Measurements from ENCODE around the gene C1QTNF1. TPM values are rescaled to one million over a fixed set of nuclear protein-coding genes. Genes with fewer than 3 reads are reported as not detected.
A peak's percentile ranks its signal among the peaks of the same experiment; 100 is the strongest.
"Not testable (repeated sequence)": the region's sequence is repeated elsewhere in the genome, so short reads cannot be mapped to it uniquely, and the experiment has no call there.

The C1QTNF1 gene
- total RNA-seq, 8 experiments from 2014 or later: 0.25 to 51.1 (median 2.7) TPM

DNA sequence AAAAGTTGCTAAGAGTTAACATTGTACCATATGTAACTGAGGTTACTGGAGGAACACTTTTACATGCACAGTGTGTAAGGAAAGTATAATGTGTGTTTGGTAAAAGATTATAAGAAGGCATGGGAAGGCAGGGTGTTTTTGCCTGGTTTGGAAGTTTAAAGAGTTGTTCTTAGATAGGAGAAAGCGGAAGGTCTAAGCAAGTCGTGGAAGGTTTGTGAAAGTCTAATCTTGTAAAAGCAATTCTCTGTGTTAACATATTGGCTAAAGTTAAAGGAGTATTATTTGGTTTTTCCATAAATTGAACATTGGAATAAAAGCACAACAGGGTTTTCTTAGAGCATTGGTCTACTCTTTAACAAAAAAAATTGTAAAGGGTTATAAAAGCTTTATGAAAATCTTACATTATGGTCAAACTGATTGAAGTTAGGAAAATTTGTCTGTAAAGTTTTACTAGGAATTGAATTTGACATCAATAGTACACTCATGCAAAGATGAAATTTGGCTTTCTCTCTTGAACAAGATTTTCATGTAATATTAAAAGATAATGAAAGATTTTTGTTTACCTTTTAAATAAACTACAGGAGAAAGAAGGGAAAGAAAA is 9.7 kb upstream of the C1QTNF1 start:
- peaks cover 4 to 5% of the 10 kb centered on the region in 2 donors for H3K4me1 ChIP-seq (replicated peaks in 1 of 2)
- no peak overlapping the region for H3K27ac ChIP-seq
- H3K4me3 ChIP-seq: no peak overlapping the region
- ATAC-seq (replicated peaks in 6 of 8): no peak
- in situ Hi-C loops (cut with MboI; ENCODE audit: low pct_unique_long_range_greater_than_20kb in 2 of 9, low sequenced_read_pairs in 9 of 9, unreplicated experiment in 9 of 9): no loop called here
- 35 to 86% (median 72%) methylated on average over 1 to 2 of the region's 2 CpGs for WGBS, 10 experiments

DNA sequence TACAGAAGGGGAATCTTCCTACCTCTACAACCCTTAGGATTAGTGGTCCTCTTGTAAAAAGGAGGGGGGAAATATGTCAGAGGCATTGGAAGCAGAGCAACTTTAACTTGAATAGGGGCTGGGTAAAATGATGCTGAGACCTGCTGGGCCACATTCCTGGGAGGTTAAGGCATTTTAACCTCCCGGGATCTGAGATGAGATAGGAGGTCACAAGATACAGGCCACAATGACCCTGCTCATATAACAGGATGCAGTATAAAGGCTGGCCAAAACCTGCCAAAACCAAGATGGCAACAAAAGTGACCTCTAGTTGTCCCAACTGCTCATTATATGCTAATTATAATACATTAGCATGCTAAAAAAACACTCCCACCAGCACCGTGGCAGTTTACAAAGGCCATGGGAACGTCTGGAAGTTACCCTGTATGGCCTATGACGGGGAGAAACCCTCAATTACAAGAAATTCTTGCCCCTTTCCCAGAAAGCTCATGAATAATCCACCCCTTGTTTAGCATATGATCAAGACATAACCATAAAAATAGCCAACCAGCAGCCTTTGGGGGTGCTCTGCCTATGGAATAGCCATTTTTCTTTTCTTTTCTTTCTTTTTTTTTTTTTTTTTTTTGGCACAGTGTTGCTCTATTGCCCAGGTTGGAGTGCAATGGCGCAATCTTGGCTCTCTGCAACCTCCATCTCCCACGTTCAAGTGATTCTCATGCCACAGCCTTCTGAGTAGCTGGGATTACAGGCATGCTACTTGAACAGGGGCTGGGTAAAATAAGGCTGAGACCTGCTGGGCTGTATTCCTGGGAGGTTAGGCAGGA is 6.2 kb upstream of the C1QTNF1 start:
- Histone ChIP-seq H3K4me3 (no peak overlapping the region), H3K4me1 (replicated peaks in 1 of 2) (no peaks in the 10 kb centered on the region), H3K27ac (no peak overlapping the region)
- peak in 3 of 8 experiments; percentile 35 to 72 (median 56) for ATAC-seq (replicated peaks in 6 of 8)
- WGBS, 10 experiments: 31 to 100% (median 51%) methylated on average over 1 to 5 of the region's 6 CpGs; no CpG with 5 or more reads in 1 of the 10 experiments
- in situ Hi-C loops (cut with MboI; ENCODE audit: low pct_unique_long_range_greater_than_20kb in 2 of 9, low sequenced_read_pairs in 9 of 9, unreplicated experiment in 9 of 9): no loop called here

DNA sequence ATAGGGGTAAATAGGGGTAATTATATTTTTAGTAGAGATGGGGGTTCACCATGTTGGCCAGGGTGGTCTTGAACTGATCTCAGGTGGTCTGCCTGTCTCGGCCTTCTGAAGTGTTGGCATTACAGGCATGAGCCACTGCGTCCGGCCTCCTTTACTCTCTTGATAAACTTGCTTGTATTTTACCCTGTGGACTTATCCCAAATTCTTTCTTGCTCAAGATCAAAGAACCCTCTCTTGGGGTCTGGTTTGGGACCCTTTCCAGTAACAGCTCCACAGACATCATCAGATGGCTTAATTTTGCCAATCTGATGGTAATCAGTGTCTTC is 5.6 kb upstream of the C1QTNF1 start:
- H3K4me1 ChIP-seq (replicated peaks in 1 of 2): no peaks in the 10 kb centered on the region
- no peak overlapping the region for H3K27ac ChIP-seq
- no peak overlapping the region for H3K4me3 ChIP-seq
- in situ Hi-C loops (cut with MboI; ENCODE audit: low pct_unique_long_range_greater_than_20kb in 2 of 9, low sequenced_read_pairs in 9 of 9, unreplicated experiment in 9 of 9): no loop called here
- 17 to 100% (median 76%) methylated on average over 1 to 3 of the region's 3 CpGs; no CpG with 5 or more reads in 6 of the 10 experiments for WGBS, 10 experiments
- ATAC-seq (replicated peaks in 6 of 8): no peak

DNA sequence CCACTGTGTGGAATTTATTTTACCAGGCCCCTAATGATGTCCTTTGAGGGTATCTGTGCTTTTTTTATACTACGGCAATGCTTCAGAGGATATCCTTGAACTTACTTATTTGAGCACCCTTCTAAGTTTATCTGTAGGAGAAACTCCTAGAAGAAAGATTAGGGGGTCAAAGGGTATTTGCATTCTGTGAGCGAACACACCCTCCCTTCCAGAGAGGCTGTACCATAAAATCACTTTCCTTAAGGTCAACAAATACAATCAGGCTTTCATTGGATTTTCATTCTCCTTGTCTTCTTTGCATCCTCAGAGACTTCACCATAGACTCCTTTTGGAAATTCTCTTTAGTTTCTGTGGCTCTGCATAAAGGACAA is 4.7 kb upstream of the C1QTNF1 start:
- 70 to 100% (median 92%) methylated on average over 1 to 2 of the region's 2 CpGs; no CpG with 5 or more reads in 1 of the 10 experiments for WGBS, 10 experiments
- no peak overlapping the region for H3K27ac ChIP-seq
- in situ Hi-C loops (cut with MboI; ENCODE audit: low pct_unique_long_range_greater_than_20kb in 2 of 9, low sequenced_read_pairs in 9 of 9, unreplicated experiment in 9 of 9): no loop called here

DNA sequence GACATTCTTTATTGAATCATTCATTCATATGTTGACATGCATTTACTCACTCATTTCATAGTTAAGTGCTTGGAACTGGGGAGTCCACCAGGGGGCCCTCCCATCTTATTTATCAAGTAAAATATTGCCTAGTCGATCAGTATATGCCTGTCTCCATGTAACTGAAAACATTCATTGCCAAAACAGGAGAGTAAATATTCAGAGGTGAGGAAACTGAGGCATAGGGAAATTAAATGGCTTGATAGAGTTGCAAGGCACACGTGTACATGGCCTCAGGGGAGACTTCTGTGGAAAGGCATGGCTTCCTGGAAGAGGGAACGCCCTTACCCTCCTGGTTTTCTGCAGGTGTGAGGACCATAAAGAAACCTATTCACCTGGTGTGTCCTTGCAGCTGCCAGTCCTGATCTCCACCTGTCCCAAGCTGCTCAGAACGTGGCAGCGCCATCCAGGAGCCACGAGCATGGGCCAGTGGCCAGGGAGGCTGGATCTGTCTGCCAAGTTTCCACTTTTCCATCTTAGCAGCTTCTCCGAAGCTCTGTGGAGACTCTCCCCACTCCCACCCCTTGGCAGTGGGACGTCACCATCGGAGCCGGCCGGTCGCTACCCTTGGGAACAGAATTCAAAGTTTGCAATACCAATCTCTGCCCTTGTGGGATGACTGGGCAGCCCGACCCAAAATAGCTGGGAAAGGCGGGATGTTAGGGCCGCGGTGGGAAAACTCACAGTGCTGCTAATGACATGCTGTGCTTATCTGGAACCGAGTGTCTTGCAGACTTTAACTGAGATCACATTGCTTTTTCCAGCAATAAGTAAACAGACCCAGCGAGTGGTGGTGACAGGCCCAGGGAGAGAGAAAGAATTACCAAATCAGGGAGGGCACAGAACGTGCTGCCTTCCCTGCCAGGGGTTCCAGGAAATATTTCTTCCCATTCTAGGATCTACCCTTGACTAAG is 4.1 kb upstream of the C1QTNF1 start:
- Histone ChIP-seq H3K4me1 (replicated peaks in 1 of 2) (peaks cover 5 to 6% of the 10 kb centered on the region in 2 donors), H3K27ac (no peak overlapping the region), H3K4me3 (no peak overlapping the region)
- WGBS, 10 experiments: 0 to 70% (median 42%) methylated on average over 1 to 13 of the region's 19 CpGs; no CpG with 5 or more reads in 1 of the 10 experiments
- in situ Hi-C loops (cut with MboI; ENCODE audit: low pct_unique_long_range_greater_than_20kb in 2 of 9, low sequenced_read_pairs in 9 of 9, unreplicated experiment in 9 of 9): no loop called here
- peak in 3 of 8 experiments; percentile 52 to 59 (median 54) for ATAC-seq (replicated peaks in 6 of 8)

More for the DNA sequence above, 4.7 kb upstream of the C1QTNF1 start:
- no peaks in the 10 kb centered on the region for H3K4me1 ChIP-seq (replicated peaks in 1 of 2)
- no peak overlapping the region for H3K4me3 ChIP-seq
- ATAC-seq (replicated peaks in 6 of 8): no peak

DNA sequence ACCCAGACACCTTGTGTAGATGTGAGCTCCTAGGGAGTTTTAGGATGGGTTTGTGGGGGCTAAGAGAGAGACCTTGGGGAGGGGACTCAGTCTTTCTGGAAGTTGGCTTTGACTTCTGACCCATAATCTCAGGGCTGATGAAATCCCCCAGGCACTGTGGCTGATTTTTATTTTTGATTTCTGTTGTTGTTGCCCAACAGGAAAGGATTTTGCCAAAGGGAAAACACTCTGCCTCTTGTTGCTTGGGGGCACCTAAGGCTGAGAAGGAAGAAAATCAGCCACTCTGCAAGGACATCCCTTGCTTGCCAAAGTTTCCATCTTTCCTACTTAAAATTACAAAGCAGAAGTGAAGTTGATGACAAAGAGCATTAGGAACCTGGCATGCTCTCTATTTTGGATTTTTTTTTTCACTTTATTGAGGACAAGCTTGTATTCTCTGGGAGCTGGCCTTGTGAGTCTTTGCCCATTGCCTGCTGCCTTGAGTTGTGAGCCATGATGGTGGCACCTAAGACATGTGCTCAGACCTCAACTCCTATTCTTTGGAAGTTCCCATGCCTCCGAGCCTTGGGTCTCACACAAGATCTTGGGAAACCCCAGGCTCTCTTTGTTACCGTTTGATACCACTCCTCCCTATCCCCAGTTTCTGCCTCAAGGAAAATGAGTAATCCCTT is 3.2 kb upstream of the C1QTNF1 start:
- Histone ChIP-seq H3K4me3 (no peak overlapping the region), H3K4me1 (replicated peaks in 1 of 2) (peaks cover 5 to 9% of the 10 kb centered on the region in 2 donors), H3K27ac (no peak overlapping the region)
- no peak for ATAC-seq (replicated peaks in 6 of 8)
- WGBS, 10 experiments: 17 to 67% (median 43%) methylated on average over 1 to 2 of the region's 2 CpGs; no CpG with 5 or more reads in 4 of the 10 experiments
- in situ Hi-C loops (cut with MboI; ENCODE audit: low pct_unique_long_range_greater_than_20kb in 2 of 9, low sequenced_read_pairs in 9 of 9, unreplicated experiment in 9 of 9): no loop called here

DNA sequence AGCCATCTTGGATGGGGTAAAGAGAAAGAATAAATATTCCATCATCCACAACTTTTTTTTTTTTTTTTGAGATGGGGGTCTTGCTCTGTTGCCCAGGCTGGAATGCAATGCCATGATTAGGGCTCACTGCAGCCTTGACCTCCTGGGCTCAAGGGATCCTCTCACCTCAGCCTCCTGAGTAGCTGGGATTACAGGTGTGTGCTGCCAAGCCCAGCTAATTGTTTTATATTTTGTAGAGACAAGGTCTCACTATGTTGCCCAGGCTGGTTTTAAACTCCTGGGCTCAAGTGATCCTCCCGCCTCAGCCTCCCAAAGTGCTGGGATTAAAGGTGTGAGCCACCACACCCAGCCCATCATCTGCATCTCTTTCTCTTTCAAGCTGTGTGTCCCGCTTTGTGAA is 2.0 kb upstream of the C1QTNF1 start:
- H3K27ac ChIP-seq; H3K4me3 ChIP-seq; ATAC-seq (replicated peaks in 6 of 8); H3K4me1 ChIP-seq (replicated peaks in 1 of 2); in situ Hi-C loops (cut with MboI; ENCODE audit: low pct_unique_long_range_greater_than_20kb in 2 of 9, low sequenced_read_pairs in 9 of 9, unreplicated experiment in 9 of 9): not testable (repeated sequence)
- WGBS, 10 experiments: 60 to 100% (median 83%) methylated on average over 1 to 2 of the region's 2 CpGs; no CpG with 5 or more reads in 5 of the 10 experiments

DNA sequence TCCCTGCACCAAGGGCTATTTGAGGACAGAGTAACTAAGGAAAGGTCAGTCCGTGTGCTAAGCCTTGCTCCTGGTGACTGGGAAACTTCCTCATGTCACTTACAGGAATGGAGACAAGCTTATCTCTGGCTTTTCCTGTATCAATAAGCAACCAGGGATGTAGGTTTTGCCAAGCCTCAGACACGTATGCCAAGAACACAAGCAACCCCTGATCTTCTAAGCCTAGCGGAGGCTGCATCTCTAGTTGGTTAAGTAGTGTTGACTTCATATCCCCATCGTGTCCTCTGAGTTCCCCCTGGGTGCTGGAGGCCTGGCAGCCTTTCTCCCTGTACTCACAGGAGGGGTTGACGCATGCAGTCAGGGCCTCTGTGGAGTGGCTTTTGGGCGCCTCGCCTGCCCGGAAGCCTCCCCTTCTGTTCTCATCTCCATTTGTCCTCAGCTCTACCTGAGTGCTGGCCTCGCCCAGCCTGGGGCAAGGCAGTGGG is 1.4 kb upstream of the C1QTNF1 start:
- no peak overlapping the region for H3K4me3 ChIP-seq
- H3K4me1 ChIP-seq (replicated peaks in 1 of 2): peaks cover 5 to 9% of the 10 kb centered on the region in 2 donors
- ATAC-seq (replicated peaks in 6 of 8): no peak
- H3K27ac ChIP-seq: no peak overlapping the region
- in situ Hi-C loops (cut with MboI; ENCODE audit: low pct_unique_long_range_greater_than_20kb in 2 of 9, low sequenced_read_pairs in 9 of 9, unreplicated experiment in 9 of 9): no loop called here
- 55 to 100% (median 100%) methylated on average over 1 to 4 of the region's 9 CpGs; no CpG with 5 or more reads in 5 of the 10 experiments for WGBS, 10 experiments

DNA sequence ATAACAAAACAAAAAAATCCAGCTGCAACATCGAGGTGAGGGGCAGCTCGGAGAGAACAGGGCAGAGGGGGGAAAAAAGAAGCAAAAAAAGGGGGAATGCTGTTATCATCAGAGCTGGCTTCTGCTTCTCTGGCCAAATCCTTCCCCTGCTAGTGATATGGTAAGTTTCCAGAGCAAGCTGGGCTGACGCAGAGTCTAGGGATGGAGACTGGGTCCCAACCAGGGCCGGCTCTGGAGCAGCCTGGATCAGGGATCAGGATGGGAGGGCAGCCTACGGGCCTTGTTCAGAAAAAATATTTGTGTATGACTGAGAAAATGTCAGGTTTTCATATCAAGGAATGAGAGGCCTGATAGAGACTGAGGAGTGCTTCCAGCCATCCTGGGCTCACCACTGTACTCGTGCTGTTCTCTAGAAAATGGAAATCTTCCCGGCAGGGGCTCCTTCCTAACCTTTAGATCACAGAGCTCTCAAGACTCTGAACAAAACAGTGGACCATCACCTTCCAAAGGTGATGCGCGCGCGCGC is 726 bp upstream of the C1QTNF1 start:
- Histone ChIP-seq H3K4me1 (replicated peaks in 1 of 2) (peaks cover 5 to 11% of the 10 kb centered on the region in 2 donors), H3K27ac (no peak overlapping the region), H3K4me3 (peak overlapping the region in 1 of 5 donors; percentile 42)
- in situ Hi-C loops (cut with MboI; ENCODE audit: low pct_unique_long_range_greater_than_20kb in 2 of 9, low sequenced_read_pairs in 9 of 9, unreplicated experiment in 9 of 9): no loop called here
- no peak for ATAC-seq (replicated peaks in 6 of 8)
- WGBS, 10 experiments: 35 to 96% (median 65%) methylated on average over 3 to 9 of the region's 12 CpGs; no CpG with 5 or more reads in 4 of the 10 experiments

DNA sequence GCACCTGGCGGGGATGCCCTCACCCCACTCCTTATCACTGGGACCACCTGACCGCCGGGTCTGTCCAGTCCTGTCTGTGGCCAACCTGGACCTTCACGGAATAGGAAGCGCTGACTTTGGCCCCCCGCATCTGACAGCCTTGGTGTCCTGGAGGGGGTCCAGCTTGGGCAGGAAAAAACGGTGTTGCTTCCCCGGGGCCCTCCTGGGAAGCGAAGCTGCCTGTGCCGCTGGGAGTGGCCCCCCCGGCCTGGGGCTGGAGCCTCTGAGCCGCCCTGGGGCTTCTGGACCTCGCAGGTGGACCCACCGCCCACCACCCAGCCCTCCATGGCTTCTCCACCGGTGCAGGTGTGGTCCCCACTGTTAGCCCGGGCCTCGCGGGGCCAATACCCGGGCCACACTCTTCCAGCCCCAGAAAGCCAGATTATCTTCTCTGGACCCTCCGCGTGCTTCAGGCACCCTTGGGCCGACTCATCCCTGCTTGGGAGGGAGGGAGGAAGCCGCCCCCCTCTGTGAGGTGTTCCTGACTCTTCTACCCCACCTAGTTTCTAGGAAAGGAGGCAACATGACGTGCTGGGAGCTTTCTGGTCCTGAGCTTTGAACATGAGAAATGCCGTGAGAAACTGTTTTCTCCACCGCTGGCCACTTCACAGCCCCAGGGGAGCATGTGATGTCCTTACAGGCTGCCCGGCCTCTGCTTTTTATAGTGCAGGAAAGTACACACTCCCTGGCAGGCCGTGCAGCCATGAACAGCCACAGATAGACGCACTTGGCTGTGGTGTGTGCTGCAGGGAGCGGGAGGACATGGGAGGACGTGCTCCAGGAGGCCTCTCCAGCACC is 1.1 kb downstream of the C1QTNF1 start:
- Histone ChIP-seq H3K4me1 (replicated peaks in 1 of 2) (peaks cover 5 to 11% of the 10 kb centered on the region in 2 donors), H3K27ac (no peak overlapping the region), H3K4me3 (peak overlapping the region in 2 of 5 donors; percentile 31 to 42)
- WGBS, 10 experiments: 0 to 80% (median 38%) methylated on average over 1 to 16 of the region's 31 CpGs; no CpG with 5 or more reads in 5 of the 10 experiments
- in situ Hi-C loops (cut with MboI; ENCODE audit: low pct_unique_long_range_greater_than_20kb in 2 of 9, low sequenced_read_pairs in 9 of 9, unreplicated experiment in 9 of 9): no loop called here
- ATAC-seq (replicated peaks in 6 of 8): peak in 5 of 8 experiments; percentile 28 to 56 (median 39)
